ENCODE results near the gene UBE2I.

UBE2I gene

GRCh38 chr16:1308977-1309885 lies at the start of gene UBE2I:
UBE2I (plus strand) TSS chr16:1309636; CDS start chr16:1314031, 4,395 bp downstream.
- Histone ChIP-seq H3K4me3 (ENCODE audit: low read depth, low read length) (peak within 1 kb of the TSS; percentile 81), H3K4me1 (ENCODE audit: control insufficient read depth, insufficient read depth, low read length) (peaks cover 8% of the 10 kb centered on the region), H3K27ac (ENCODE audit: extremely low read depth, low read depth, low read length) (peak within 1 kb of the TSS; percentile 100), H3K36me3 (ENCODE audit: control insufficient read depth in 2 of 2, insufficient read depth in 1 of 2, low read length in 2 of 2) (peaks cover 0 to 33% of the 10 kb centered on the region in 2 experiments; a peak in 1 of 3 replicates), H3K9me3 (ENCODE audit: control insufficient read depth, insufficient read depth, low read depth, low read length) (no peaks in the 10 kb centered on the region)
- ChIA-PET POLR2A (interaction anchor here (0.5 to 1.6 kb wide), 7 partner anchors 8 to 573 kb away, joined by 3 to 10 read pairs (median 3); partner anchors contain the start of gene UQCC4), CTCF (no interaction called here)
- TF ChIP-seq ZNF426 (tag by site-specific recombination; IDR thresholded peaks at IDR 0.05) = no peak
- TF ChIP-seq FEZF1 (tag by site-specific recombination; IDR thresholded peaks at IDR 0.05) = peak; percentile 53
- peak; percentile 92 for TF ChIP-seq INSM2 (tag by site-specific recombination; IDR thresholded peaks at IDR 0.05)
- no peak for TF ChIP-seq ZNF155 (tag by site-specific recombination; IDR thresholded peaks at IDR 0.05)
- no peak for TF ChIP-seq PRDM2 (tag by site-specific recombination; IDR thresholded peaks at IDR 0.05; ENCODE audit: borderline replicate concordance)
- peak; percentile 63; the same call in 1 of the 2 replicates for TF ChIP-seq ZFHX2 (tag by site-specific recombination; conservative IDR thresholded peaks at IDR 0.05)
- TF ChIP-seq ZNF133 (tag by site-specific recombination; IDR thresholded peaks at IDR 0.05) = no peak
- TF ChIP-seq ZNF302 (tag by site-specific recombination; IDR thresholded peaks at IDR 0.05; ENCODE audit: low read depth) = no peak
- TF ChIP-seq ZFP3 (tag by site-specific recombination; IDR thresholded peaks at IDR 0.05; ENCODE audit: low read depth) = no peak
- no peak for TF ChIP-seq SCRT2 (tag by site-specific recombination; IDR thresholded peaks at IDR 0.05)
- peak; percentile 98 for TF ChIP-seq ZNF324 (tag by site-specific recombination; IDR thresholded peaks at IDR 0.05)
- TF ChIP-seq OVOL3 (tag by site-specific recombination; IDR thresholded peaks at IDR 0.05) = peak; percentile 80
- no peak for TF ChIP-seq REST (tag by site-specific recombination; IDR thresholded peaks at IDR 0.05)
- TF ChIP-seq MEIS1 (CRISPR knock-in tag; IDR thresholded peaks at IDR 0.05; ENCODE audit: borderline replicate concordance) = no peak
- TF ChIP-seq ZNF211 (tag by site-specific recombination; IDR thresholded peaks at IDR 0.05; ENCODE audit: low read depth) = no peak
- peak; percentile 94 for TF ChIP-seq BCL11B (tag by site-specific recombination; IDR thresholded peaks at IDR 0.05; ENCODE audit: low read depth)
- TF ChIP-seq ZNF398 (tag by site-specific recombination; IDR thresholded peaks at IDR 0.05) = 0 out of 2 replicates have a peak, but pooled peaks have one; percentile 7
- TF ChIP-seq ZNF664 (tag by site-specific recombination; IDR thresholded peaks at IDR 0.05) = no peak
- TF ChIP-seq TCF7L2 (IDR thresholded peaks at IDR 0.05; ENCODE audit: borderline replicate concordance, low read depth, low read length) = no peak
- no peak for TF ChIP-seq RBAK (tag by site-specific recombination; IDR thresholded peaks at IDR 0.05)
- TF ChIP-seq KLF1 (tag by site-specific recombination; IDR thresholded peaks at IDR 0.05) = peak; percentile 65
- no peak for TF ChIP-seq AEBP2 (tag by site-specific recombination; IDR thresholded peaks at IDR 0.05; ENCODE audit: borderline replicate concordance)

Measured in HEK293 (cell line).